GM12801 (cell line): Measurements from ENCODE around the gene DTNBP1.
A peak's percentile ranks its signal among the peaks of the same experiment; 100 is the strongest.

ENCODE experiments used
- CTCF ChIP-seq: IDR thresholded peaks from one replicate; pipeline ENCODE4 v1.5.1; 2011; ENCODE audit warnings: control low read depth; ENCODE audit not compliant: insufficient read length; ENCODE audit errors: extremely low read depth

Gene DTNBP1

GRCh38 chr6:15662326-15663129 is at the start of gene DTNBP1:
Gene DTNBP1 (minus strand): TSS chr6:15663028. CDS start chr6:15662869, 159 bp downstream.
- TF ChIP-seq CTCF = no peak

- TF ChIP-seq CTCF = no peak
Measured at GRCh38 chr6:15709651-15710269, 46.9 kb upstream of the DTNBP1 start.

GRCh38 chr6:15708231-15708630 is 45.4 kb upstream of the DTNBP1 start:
- TF ChIP-seq CTCF = no peak

GRCh38 chr6:15705981-15706380 is 43.2 kb upstream of the DTNBP1 start:
- no peak for TF ChIP-seq CTCF

- no peak for TF ChIP-seq CTCF
Measured at GRCh38 chr6:15698471-15698870, 35.6 kb upstream of the DTNBP1 start.

GRCh38 chr6:15697895-15698294 is 35.1 kb upstream of the DTNBP1 start:
- no peak for TF ChIP-seq CTCF

GRCh38 chr6:15691250-15691869 is 28.5 kb upstream of the DTNBP1 start:
- TF ChIP-seq CTCF = peak; percentile 97
